Endothelial cell of umbilical vein (primary cell): ENCODE data around the gene SEC22A.

Source experiments
- FOS ChIP-seq: IDR thresholded peaks from 2 replicates; pipeline ENCODE4 v1.6.1; 2011; ENCODE audit warnings: mild to moderate bottlenecking, low read length, moderate library complexity, borderline replicate concordance; ENCODE audit not compliant: insufficient read depth
- TF ChIP-seq, protein P1 (sequence below), 2 donors: IDR thresholded peaks; 1 replicate in 1 of 2; 2 replicates in 1 of 2; pipeline ENCODE4 v1.5.1; 2011; ENCODE audit warnings: low read length in 2 of 2, mild to moderate bottlenecking in 2 of 2, moderate library complexity in 2 of 2, control low read depth in 1 of 2, inconsistent platforms in 1 of 2, low read depth in 1 of 2; ENCODE audit not compliant: insufficient read depth in 1 of 2; ENCODE audit errors: extremely low read depth in 1 of 2

DNA sequence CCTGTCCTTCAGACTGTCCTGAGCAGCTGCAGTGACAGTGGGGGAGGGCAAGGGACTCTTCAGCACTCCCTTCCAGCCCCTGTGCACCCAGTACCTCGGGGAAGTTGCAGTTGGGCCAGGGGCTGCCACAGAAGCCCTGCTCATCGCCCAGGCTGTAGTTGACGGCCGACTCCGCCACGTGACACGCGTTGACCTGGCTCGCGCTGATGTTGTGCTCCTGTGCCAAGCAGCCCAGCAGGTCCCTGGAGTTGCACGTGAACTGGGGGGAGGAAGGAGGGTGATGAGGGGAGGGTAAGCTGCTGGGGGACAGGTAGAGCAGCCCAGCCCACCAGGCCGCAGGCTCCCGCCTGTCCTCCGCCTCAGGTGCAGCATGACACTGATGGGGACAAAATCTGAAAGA is 101.2 kb downstream of the SEC22A start:
- TF ChIP-seq, protein P1, sequence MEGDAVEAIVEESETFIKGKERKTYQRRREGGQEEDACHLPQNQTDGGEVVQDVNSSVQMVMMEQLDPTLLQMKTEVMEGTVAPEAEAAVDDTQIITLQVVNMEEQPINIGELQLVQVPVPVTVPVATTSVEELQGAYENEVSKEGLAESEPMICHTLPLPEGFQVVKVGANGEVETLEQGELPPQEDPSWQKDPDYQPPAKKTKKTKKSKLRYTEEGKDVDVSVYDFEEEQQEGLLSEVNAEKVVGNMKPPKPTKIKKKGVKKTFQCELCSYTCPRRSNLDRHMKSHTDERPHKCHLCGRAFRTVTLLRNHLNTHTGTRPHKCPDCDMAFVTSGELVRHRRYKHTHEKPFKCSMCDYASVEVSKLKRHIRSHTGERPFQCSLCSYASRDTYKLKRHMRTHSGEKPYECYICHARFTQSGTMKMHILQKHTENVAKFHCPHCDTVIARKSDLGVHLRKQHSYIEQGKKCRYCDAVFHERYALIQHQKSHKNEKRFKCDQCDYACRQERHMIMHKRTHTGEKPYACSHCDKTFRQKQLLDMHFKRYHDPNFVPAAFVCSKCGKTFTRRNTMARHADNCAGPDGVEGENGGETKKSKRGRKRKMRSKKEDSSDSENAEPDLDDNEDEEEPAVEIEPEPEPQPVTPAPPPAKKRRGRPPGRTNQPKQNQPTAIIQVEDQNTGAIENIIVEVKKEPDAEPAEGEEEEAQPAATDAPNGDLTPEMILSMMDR (IDR thresholded peaks at IDR 0.05; ENCODE audit: extremely low read depth in 1 of 2, insufficient read depth in 1 of 2, low read depth in 1 of 2, low read length in 2 of 2) = no peak
- TF ChIP-seq FOS = no peak
